ENCODE results near the gene TRABD. TPM values are rescaled to one million over a fixed set of nuclear protein-coding genes. Genes with fewer than 3 reads are reported as not detected.

Gene TRABD
- total RNA-seq, 2 experiments from 2014 or later, result 110 to 114 TPM

GRCh38 chr22:50169774-50170341 lies 15.9 kb upstream of the TRABD start:
- H3K36me3 Mint-ChIP-seq (ENCODE audit: low read depth), result no peaks in the 10 kb centered on the region
- POLR2A ChIA-PET, result no interaction called here
- peak; percentile 78 for DNase-seq
- peak overlapping the region; percentile 58 for H3K4me3 Mint-ChIP-seq
- intact Hi-C loops (cut with micrococcal nuclease), result no loop called here
- TF ChIP-seq, protein P1, sequence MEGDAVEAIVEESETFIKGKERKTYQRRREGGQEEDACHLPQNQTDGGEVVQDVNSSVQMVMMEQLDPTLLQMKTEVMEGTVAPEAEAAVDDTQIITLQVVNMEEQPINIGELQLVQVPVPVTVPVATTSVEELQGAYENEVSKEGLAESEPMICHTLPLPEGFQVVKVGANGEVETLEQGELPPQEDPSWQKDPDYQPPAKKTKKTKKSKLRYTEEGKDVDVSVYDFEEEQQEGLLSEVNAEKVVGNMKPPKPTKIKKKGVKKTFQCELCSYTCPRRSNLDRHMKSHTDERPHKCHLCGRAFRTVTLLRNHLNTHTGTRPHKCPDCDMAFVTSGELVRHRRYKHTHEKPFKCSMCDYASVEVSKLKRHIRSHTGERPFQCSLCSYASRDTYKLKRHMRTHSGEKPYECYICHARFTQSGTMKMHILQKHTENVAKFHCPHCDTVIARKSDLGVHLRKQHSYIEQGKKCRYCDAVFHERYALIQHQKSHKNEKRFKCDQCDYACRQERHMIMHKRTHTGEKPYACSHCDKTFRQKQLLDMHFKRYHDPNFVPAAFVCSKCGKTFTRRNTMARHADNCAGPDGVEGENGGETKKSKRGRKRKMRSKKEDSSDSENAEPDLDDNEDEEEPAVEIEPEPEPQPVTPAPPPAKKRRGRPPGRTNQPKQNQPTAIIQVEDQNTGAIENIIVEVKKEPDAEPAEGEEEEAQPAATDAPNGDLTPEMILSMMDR (IDR thresholded peaks at IDR 0.05), result no peak
- peak; percentile 79 for ATAC-seq
- peaks cover 36% of the 10 kb centered on the region for H3K27me3 Mint-ChIP-seq
- H3K4me1 Mint-ChIP-seq (ENCODE audit: low read depth), result peaks cover 5% of the 10 kb centered on the region
- no peaks in the 10 kb centered on the region for H3K9me3 Mint-ChIP-seq
- CTCF ChIA-PET, result no interaction called here
- H3K27ac Mint-ChIP-seq, result no peak overlapping the region

GRCh38 chr22:50170453-50171318 lies 15.0 kb upstream of the TRABD start, which contains the start of gene PANX2:
Gene PANX2 (plus strand): TSS chr22:50170731. CDS start chr22:50170731, 0 bp downstream.
- ATAC-seq (no peak), DNase-seq (no peak)
- POLR2A ChIA-PET, result interaction anchor here (1.0 to 1.3 kb wide), 4 partner anchors 16 to 31 kb away, joined by 3 to 8 read pairs (median 5); no protein-coding TSS in a partner anchor
- peaks cover 36% of the 10 kb centered on the region for H3K27me3 Mint-ChIP-seq
- CTCF ChIA-PET, result no interaction called here
- intact Hi-C loops (cut with micrococcal nuclease), result no loop called here
- H3K4me1 Mint-ChIP-seq (ENCODE audit: low read depth), result peaks cover 5% of the 10 kb centered on the region
- H3K4me3 Mint-ChIP-seq, result peak within 1 kb of the TSS; percentile 68
- H3K9me3 Mint-ChIP-seq, result no peaks in the 10 kb centered on the region
- no peaks in the 10 kb centered on the region for H3K36me3 Mint-ChIP-seq (ENCODE audit: low read depth)
- peak within 1 kb of the TSS; percentile 34 for H3K27ac Mint-ChIP-seq
- TF ChIP-seq, protein P1 (IDR thresholded peaks at IDR 0.05), result no peak

DNA sequence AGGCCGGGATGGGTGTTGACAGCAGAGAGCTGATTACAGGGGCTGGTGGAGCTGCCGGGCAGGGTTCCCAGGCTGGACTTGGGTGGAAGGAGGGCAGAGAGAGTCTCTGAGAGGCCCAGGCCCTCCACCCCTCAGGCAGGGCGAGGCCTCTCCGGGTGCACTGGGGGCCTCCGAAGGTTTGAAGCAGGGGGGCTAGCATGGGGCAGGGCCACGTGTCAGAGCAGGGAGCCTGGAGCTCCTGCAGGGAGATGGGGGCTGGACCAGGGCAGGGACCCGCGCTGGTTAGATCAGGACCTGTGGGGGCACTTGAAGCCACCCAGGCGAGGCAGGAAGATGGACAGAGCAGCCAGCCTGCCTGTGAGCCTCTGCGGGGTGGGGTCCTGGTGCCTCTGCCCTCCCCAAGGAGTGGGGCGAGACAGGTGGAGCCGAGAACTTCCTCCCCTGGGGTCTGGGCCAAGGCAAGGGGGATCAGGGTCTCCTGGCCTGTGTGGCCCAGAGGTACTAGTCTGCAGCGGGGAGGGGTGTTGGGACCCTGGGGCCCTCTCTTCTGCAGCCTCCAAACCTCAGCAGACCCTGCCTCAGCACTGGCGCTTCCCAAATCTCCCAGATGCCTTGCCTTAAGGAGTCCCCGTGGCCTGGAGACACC lies 14.3 kb upstream of the TRABD start:
- TF ChIP-seq, protein P1 (IDR thresholded peaks at IDR 0.05), result no peak
- intact Hi-C loops (cut with micrococcal nuclease), result no loop called here
- Mint-ChIP-seq H3K27ac (peak overlapping the region; percentile 34), H3K4me1 (ENCODE audit: low read depth) (peaks cover 5% of the 10 kb centered on the region), H3K27me3 (peaks cover 36% of the 10 kb centered on the region), H3K4me3 (peak overlapping the region; percentile 68), H3K9me3 (no peaks in the 10 kb centered on the region), H3K36me3 (ENCODE audit: low read depth) (no peaks in the 10 kb centered on the region)
- no peak for DNase-seq
- POLR2A ChIA-PET, result interaction anchor here (1.0 to 1.3 kb wide), 4 partner anchors 16 to 30 kb away, joined by 3 to 8 read pairs (median 5); no protein-coding TSS in a partner anchor
- ATAC-seq, result no peak
- CTCF ChIA-PET, result no interaction called here

GRCh38 chr22:50171965-50172421 lies 13.7 kb upstream of the TRABD start:
- Mint-ChIP-seq H3K36me3 (ENCODE audit: low read depth) (no peaks in the 10 kb centered on the region), H3K27me3 (peaks cover 38% of the 10 kb centered on the region), H3K27ac (no peak overlapping the region), H3K9me3 (no peaks in the 10 kb centered on the region), H3K4me3 (peak overlapping the region; percentile 29), H3K4me1 (ENCODE audit: low read depth) (peaks cover 5% of the 10 kb centered on the region)
- ChIA-PET POLR2A (interaction anchor here (1.3 kb wide), 1 partner anchor 20 kb away, joined by 8 read pairs; no protein-coding TSS in a partner anchor), CTCF (no interaction called here)
- ATAC-seq, result no peak
- TF ChIP-seq, protein P1 (IDR thresholded peaks at IDR 0.05), result no peak
- intact Hi-C loops (cut with micrococcal nuclease), result no loop called here
- no peak for DNase-seq

All from activated CD8-positive, alpha-beta T cell treated with anti-CD3 and anti-CD28 coated beads for 36 hours (primary cell).